GM18505 (cell line): ENCODE results near the gene EIF4E2.

Source experiments
- ATAC-seq: cut with Tn5 transposase; IDR thresholded peaks from one replicate; pipeline ENCODE4 v1.9.1; 2021; ENCODE audit not compliant: unreplicated experiment
- POLR2A ChIP-seq: IDR thresholded peaks from 4 replicates; pipeline ENCODE4 v1.6.1; 2011; ENCODE audit warnings: borderline replicate concordance; ENCODE audit not compliant: insufficient read depth, insufficient read length; ENCODE audit errors: extremely low read depth

The EIF4E2 gene

DNA sequence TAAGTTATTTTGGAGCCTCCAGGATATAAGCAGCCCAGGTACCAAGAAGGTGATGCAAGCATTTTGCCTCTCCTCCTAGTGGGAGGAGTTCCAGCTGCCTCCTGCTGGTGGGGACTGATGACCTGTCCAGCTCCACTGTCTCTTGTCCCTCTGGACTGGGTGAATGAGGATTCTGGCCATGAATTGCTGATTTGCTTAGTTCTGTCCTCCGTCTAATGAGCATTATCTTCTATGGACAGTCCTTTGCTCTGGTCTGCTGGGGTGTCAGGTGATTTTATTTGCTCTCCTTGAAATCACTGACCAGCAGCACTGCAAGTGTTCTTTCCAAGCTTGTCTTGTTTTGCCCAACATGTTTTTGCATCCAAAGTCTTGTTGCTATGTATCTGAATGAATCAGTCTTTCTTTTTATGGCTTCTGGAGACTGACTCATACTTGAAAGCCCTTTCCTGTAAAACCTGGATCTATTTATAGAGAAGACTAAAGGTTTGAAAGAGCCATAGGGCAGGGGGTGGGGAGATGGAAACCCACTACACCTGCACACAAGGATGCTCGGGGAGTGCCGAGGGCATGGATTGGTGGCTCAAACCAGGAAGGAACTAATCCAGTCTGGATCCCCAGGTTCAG is 42.4 kb downstream of the EIF4E2 start:
- ATAC-seq = no peak

DNA sequence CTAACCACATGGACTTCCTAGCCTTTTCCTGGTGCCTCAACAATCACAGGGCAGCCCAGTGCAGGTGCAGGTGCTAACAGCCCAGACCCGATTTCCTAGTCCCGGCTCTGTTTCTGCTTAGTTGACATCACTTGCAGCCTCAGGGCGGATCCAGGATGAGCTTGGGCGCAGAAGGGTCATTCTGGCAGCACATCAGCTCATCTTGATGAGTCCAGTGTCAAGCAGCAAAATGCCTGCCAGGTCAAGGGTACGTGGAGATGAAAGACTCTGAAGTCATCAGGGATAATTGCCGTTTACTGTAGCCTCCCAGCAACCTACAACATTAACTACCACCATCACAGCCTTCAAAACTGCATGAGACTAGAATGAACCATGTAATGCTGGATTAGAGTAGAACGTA is 43.5 kb downstream of the EIF4E2 start:
- no peak for ATAC-seq
- TF ChIP-seq POLR2A = no peak

More for the DNA sequence above, 42.4 kb downstream of the EIF4E2 start:
- TF ChIP-seq POLR2A = no peak

DNA sequence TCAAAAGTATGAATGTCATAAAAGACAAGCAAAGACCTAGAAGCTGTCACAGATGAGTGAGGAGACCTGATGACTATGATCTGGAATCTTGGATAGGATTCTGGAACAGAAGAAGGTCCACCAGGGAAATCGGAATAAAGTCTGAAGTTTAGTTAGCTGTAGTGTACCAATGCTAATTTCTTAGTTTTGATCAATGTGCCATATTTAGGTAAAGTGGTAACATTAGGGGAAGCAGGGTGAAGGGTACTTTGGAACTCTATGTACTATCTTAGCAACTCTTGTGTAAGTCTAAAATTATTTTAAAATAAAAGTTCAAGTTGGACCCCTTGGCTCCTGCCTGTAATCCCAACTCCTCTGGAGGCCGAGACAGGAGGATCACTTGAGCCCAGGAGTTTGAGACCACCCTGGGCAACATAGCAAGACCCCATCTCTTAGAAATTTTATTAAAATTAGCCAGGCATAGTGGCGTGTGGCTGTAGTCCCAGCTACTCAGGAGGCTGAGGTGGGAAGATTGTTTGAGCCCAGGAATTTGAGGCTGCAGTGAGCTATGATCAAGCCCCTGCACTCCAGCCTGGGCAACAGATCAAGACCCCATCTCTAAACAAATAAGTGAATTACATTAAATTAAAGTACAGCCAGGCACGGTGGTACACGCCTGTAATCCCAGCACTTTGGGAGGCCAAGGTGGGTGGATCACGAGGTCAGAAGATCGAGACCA is 47.0 kb downstream of the EIF4E2 start:
- TF ChIP-seq POLR2A = no peak
- ATAC-seq = no peak

DNA sequence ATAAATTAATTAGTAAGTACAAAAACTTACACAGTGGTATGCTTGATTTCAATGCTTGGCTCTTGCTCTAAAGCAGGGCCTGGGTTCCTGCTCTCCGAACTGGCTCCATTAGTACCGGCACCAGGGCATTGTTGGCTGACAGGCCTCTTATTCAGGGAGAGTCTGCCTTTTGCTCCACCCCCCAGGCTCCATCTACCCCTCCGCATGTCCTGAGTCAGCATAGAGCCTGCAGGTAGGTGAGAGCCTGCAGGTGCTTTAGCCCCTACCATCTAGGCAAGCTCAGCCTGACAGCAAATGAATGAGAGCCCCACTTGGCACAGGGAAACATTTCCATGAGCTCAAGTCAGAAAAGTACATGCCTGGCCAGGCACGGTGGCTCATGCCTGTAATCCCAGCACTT is 47.8 kb downstream of the EIF4E2 start:
- no peak for ATAC-seq
- no peak for TF ChIP-seq POLR2A

DNA sequence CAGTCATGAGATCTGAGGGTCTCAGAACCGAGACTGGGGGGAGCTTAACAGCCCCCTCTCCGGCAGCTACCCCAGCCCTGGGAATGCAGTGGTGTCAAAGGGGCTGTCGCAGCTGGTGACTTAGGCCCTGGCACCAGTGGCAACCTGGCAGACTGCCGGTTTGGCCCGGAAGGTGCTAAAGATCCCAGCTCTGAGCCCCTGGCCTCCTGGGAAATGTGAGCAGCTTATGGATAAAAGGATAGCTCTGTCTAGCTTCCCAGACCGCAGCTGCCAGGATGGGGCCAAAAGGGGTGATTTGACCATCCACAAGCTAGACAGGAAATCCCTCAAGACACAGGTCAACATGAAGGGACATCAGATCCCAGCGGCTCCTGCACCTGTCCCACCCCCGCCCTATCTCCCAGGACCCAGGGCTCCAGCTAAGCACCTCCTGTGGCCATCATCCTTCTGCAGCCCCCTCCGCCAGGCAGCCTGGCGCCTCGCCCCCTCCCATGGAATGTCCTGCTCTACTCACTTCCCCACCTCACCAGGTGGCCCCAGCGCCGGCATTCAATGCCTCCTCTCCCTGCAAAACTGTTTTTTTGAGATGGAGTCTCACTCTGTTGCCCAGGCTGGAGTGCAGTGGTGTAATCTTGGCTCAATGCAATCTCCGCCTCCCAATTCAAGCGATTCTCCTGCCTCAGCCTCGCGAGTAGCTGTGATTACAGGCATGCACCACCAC is 49.7 kb downstream of the EIF4E2 start:
- no peak for TF ChIP-seq POLR2A

DNA sequence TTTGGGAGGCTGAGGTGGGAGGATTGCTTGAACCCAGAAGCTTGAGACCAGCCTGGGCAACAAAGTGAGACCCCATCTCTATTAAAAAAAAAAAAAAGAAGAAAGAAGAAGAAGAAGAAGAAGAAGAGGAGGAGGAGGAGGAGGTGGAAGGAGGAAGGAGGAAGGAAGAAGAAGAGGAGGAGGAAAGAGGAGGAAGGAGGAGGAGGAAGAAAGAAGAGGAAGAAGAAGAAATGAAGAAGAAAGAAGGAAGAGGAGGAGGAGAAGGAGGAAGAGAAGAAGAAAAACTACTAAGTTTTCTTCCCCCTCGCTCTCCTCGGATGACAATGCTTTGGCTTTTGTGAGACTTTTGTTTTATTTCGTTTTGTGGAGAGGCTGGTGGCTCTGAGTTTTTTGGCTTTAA is 52.8 kb downstream of the EIF4E2 start:
- no peak for TF ChIP-seq POLR2A
- no peak for ATAC-seq

More for the DNA sequence above, 49.7 kb downstream of the EIF4E2 start:
- ATAC-seq = no peak

DNA sequence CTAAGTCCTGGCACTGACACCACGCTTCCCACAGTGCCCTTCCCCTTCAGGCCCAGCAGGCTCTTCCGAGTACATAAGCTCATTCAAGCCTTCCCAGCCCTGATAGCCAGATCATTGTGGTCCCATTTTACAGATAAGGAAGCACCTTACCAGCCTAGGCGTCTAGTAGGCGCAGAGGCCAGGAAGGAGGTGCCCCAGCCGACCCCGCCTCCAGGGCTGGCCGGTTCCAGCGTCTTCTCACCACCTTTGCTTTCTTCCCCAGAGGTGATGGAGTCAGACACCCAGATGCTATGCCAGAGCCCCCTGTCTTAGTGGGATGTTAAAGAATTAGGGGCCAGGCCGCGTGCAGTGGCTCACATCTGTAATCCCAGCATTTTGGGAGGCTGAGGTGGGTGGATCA is 54.0 kb downstream of the EIF4E2 start:
- no peak for TF ChIP-seq POLR2A
- no peak for ATAC-seq

DNA sequence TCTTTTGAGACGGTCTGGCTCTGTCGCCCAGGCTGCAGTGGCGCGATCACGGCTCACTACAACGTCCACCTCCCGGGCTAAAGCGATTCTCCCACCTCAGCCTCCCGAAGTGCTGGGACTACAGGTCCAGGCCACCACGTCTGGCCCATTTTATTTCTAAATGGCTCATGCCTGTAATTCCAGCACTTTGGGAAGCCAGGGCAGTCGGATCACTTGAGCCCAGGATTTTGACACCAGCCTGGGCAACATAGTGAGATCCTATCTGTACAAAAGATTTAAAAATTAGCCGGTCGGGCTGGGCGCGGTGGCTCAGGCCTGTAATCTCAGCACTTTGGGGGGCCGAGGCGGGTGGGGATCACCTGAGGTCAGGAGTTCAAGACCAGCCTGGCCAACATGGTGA is 56.5 kb downstream of the EIF4E2 start:
- TF ChIP-seq POLR2A = no peak
- ATAC-seq = no peak

DNA sequence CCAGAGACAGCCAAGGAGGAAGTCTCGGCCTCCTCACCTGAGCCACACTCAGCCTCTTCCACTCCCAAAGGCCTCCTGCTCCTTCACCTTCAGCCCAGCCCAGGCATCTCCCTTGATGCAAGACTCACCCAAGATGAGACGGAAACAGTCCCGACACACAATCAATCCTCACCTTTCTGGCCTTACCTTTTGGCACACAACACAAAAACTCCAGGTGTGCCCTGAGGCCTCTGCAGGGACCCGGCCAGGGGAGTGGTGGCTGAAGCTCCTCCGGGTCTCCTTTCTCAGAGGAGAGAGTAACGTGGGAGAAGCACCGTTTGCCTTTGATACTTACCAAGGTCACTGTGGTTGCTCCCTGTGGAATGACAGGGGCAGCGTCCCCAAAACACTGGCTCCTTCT is 59.1 kb downstream of the EIF4E2 start:
- TF ChIP-seq POLR2A = no peak
- no peak for ATAC-seq

DNA sequence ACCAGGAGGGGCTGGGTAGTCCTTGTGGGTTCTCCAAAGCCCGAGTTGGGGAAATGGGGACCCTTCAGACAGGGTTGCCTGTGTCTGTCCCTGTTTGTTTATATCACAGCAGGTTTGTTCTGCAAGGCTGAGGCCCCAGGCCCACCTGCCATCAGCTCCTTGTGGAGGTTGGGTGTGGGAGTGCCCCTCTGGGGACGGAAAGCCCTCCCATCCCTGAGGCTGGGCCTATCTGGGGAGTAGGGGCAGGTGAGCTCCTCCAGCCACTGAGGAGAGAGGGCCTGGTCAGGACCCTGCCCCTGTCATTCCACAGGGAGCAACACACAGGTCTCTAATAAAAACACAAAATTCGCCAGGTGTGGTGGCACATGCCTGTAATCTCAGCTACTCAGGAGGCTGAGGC is 59.6 kb downstream of the EIF4E2 start:
- TF ChIP-seq POLR2A = no peak
- no peak for ATAC-seq

DNA sequence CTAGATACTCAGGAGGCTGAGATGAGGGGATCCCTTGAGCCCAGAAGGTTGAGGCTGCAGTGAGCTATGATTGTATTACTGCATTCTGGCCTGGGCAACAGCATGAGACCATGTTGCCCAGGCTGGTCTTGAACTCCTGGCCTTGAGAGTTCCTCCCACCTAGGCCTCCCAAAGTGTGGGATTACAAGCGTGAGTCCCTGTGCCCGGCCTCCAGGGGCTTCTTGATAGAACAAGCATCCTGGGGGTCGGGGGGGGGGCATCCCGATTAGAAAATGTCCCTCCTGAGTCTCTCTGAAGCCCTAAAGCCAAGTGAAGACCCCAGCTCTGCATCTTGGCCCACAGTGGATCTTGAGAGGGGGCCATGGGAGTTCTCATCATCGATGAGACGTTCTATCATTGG is 60.6 kb downstream of the EIF4E2 start:
- no peak for TF ChIP-seq POLR2A
- no peak for ATAC-seq

DNA sequence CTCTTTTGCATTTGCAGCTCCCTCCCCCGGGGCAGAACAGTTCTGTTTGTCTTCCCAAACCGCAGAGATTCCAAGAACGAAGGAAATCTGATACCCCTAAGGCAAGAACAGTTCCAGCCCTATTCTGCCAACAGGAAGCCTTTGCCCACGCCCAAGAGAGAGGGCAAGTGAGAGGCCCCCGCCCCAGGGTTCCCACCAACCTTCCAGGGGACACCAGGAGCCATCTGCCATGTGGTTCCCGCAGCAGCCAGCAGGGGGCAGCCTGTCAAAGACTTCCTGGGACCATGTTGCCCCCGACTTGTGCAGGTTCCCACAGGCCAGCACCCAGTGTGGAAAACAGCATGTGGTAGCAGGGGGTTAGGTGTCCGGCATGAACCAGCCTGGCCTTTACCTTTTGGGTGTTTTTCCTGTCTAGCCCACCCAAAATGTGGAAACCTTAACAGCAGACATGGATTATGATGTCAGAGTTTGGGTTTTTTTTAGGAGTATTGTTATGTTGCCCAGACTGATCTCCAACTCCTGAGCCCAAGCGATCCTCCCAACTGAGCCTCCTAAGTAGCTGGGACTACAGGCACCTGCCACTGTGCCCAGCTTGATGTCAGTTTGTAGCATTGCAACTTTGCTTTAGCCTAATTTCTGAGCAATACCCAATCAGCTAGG is 61.2 kb downstream of the EIF4E2 start:
- no peak for TF ChIP-seq POLR2A
- ATAC-seq = no peak

DNA sequence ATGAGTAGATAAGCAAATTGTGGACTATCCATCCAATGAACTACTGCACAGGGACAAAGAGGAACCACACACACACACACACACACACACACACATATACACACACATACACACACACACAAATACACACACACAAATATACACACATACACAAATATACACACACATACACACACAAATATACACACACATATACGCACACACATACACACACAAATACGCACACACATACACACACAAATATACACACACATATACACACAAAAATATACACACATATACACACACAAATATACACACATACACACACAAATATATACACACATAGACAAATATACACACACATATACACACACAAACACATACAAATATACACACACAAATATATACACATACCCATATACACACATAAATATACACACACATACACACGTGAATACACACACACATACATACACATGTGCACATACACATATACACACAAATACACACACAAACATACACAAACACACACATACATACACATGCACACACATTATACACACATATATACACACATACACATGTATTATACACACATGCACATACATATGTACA is 63.1 kb downstream of the EIF4E2 start:
- no peak for TF ChIP-seq POLR2A
- no peak for ATAC-seq
